MV-4-11 (cell line): Measurements from ENCODE around the gene PERP.
"Not testable (repeated sequence)": the region's sequence is repeated elsewhere in the genome, so short reads cannot be mapped to it uniquely, and the experiment has no call there.

Source experiments
- DNase-seq: peaks from one replicate; lab custom pipeline; 2025; lab: John Stamatoyannopoulos, UW

The PERP gene

DNA sequence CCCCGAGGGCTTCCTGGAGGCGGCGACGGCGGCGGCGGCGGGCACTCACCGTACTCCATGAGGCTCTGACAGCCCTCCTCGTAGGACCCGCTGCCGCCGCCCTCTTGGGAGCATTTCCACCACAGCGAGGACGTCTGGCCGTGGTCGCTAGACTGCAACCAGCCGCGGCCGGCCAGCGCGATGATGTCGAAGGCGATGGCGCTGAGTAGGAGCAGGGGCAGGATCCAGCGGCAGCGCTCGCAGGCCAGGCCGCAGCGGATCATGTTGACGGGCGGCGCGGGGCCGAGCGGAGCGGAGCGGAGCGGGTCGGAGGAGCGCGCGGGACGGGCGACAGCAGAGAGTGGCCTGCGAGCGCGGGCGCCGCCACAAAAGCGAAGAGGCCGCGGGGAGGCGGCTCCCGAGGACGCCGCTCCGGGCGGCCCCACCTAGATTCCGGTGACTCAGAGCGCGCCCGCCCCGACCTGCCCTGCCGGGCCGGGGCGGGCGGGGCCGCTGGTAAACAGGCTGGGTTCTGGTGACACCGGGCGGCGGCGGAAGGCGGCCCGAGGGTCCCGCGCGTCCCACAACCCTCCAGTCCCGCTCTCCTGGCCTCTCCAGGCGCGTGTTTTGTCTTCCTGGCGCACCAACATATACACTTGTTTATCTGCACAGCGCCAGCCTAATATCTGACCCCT, at the start of gene PERP:
TSS of gene PERP (minus strand) at position 342 of the 674 bp plus-strand sequence. CDS start at position 263, 79 bp downstream.
- DNase-seq = no peak

DNA sequence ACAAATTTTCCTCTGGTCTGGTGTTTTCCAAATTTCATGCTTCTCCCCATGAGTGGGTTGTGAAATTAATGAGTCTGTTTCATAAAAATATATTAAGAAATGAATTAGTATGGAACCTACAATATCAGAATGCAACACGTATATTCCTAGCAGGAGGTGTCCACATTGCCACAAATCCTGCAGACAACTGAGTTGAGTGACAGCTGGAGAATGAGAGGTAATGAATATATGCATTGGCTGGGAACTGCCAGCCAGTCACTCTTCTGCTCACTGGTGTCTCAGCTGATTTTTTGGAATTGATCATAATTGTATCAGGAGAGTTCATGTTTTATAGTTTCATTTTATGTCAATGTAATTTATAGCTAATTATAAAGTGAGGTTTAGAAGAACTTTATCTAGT, 48.2 kb upstream of the PERP start:
- no peak for DNase-seq

DNA sequence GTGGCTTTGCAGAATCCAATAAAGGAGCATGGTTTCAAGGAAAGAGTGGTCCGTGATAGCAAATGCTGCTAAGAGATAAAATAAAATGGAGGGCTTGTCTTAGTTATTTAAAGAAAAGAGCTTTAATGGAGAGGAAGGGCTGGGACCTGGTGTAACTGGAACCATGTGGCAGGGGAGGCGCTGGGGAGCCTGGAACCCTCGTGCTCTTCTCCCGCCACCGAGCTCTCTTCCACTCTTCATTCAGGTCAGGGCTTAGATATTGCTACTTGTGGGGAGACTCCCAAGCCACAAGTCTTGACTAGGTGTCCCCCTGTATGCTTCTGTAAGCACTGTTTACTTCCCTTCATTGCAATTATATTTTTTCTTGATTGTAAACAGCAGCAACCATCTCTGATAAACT, 39.3 kb upstream of the PERP start:
- no peak for DNase-seq

DNA sequence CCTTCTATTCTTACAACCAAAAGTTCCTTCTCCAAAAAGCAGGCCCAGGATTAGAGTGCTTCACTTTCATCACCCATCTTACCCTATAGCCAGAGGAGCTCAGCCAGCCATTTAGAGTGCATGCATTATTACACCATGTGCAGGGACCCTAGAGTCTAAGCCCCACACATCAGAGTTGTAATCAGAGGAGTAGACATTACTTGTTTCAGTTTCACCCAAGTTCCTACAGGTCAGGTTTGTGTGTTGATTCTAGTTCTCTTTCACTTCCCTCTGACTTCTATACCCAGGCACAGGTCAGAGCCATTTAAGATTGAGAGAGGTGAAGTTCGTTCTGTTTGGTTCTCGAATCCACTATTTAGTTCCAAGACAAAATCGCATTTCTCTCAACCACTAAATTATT, 38.2 kb upstream of the PERP start:
- DNase-seq = peak; percentile 62

DNA sequence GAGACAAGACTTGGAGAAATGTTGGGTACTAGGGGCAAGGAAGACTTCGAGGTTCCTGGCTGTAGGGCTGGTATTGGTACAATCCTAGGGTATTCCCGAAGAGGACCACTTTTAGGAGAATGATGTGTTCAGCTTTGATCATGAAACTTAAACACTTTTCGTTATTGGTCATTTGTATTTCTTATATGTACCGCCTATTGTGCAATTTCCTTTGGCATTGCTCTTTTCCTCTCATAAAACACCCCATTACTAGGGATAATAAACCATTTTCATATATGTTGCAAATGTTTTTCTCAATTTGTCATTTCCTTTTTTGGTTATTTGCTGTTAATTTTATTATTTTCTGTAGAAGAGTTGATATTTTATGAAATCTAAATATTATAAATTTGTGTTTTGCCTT, 35.6 kb upstream of the PERP start:
- no peak for DNase-seq

DNA sequence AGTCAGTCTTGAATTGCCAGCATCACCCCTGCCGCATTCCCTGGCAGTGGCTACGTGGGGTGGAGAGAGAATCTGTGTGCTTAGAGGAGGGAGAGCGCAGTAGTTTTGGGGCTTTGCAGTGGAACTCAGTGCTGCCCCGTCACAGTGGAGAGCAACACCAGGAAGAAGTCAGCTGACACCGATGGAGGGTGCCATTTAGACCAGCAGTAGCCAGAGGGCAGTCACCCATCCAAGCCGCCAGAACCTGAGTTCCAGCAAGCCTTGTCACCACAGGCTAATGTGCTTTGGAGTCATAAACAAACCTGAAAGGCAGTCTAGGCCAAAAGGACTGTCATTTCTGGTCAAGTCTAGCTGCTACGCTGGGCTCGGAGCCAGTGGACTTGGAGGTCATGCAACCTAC, 22.0 kb upstream of the PERP start:
- no peak for DNase-seq

DNA sequence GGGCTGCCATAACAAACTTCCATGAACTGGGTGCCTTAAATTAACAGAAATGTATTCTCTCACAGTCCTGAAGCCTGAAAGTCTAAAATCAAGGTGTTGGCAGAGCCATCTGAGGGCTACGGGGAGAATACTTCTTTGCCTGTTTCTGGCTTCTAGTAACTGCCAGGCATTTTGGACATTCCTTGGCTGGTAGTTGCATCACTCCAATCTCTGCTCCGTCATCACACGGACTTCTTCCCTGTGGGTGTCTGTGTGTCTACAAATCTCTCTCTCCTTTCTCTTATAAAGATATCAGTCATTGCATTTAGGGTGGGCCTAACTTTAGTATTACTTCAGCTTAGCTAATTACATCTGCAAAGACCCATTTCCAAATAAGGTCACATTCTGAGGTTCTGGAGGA, 20.9 kb upstream of the PERP start:
- DNase-seq = no peak

DNA sequence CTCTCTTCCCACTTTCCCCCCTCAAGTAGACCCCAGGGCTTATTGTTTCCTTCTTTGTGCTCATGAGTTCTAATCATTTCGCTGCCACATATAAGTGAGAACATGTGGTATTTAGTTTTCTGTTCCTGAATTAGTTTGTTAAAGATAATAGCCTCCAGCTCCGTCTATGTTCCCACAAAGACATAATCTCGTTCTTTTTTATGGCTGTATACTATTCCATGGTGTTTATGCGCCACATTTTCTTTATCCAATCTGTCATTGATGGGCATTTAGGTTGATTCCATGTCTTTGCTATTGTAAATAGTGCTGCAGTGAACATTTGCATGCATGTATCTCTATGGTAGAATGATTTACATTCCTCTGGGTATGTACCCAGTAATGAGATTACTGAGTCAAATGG, 16.9 kb upstream of the PERP start:
- no peak for DNase-seq

DNA sequence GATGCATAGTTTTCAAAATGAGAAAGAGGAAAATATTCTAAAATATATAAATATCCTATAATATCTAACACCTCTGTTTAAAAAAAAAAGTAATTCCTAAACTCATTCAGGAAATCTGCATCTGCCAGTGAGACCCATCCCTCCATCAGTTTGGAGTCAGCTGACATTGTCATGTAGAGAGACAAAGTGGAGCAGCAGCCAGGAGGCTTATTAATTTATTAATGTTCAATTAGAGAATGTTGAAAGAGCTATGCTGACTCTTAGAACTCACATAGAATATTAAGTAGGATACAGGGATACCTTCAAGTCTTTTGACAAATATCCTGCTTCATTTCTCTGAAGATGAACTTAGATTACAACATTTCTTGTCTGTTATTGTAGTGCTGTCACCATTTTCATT, 12.8 kb upstream of the PERP start:
- no peak for DNase-seq

DNA sequence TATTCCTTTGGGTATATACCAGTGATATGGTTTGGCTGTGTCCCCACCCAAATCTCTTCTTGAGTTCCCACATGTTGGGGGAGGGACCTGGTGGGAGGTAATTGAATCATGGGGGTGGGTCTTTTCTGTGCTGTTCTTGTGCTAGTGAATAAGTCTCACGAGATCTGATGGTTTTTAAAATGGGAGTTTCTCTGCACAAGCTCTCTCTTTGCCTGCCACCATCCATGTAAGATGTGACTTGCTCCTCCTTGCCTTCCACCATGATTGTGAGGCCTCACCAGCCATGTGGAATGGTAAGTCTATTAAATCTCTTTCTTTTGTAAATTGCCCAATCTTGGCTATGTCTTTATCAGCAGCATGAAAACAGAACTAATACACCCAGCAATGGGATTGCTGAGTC, 12.0 kb upstream of the PERP start:
- not testable (repeated sequence) for DNase-seq

DNA sequence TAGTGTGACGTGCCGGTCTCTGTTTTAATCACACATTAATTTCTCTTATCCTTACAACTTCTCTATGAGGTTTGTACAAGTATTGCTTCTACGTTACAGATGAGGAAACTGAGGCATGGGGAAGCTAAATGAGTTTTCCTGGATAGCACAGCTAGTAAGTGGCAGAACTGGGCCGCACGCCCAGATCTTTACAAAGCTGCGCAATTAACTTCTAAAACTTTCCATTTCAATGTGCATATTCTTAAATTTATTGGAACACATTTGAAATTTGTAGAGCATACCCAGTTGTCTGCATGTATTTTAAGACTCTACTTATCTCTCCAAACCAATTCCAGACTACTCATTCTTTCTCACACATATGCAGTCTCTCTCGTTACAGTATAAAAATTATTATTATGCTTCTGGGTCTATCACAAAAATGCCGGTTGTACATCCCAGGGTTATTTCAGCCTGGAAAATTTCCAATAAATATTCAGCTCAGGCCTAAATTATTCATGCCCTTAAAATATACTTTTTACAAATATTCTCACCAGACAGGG, 10.2 kb upstream of the PERP start:
- no peak for DNase-seq

DNA sequence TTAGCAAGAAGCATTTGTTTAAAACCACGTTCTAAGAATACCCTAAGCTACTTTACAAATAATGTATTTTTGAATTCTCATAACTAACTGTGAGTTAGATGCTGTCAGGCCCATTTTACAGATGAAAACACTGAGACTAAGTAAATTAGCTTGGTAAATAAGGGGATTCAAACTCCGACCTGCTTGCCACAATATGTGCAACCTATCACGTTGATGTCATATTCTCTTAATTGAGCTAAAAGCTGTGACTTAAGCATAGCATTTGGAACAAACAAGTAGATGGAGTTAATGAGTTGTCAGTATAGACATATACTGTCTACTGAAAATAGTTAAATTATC, 9.4 kb upstream of the PERP start:
- DNase-seq = no peak

DNA sequence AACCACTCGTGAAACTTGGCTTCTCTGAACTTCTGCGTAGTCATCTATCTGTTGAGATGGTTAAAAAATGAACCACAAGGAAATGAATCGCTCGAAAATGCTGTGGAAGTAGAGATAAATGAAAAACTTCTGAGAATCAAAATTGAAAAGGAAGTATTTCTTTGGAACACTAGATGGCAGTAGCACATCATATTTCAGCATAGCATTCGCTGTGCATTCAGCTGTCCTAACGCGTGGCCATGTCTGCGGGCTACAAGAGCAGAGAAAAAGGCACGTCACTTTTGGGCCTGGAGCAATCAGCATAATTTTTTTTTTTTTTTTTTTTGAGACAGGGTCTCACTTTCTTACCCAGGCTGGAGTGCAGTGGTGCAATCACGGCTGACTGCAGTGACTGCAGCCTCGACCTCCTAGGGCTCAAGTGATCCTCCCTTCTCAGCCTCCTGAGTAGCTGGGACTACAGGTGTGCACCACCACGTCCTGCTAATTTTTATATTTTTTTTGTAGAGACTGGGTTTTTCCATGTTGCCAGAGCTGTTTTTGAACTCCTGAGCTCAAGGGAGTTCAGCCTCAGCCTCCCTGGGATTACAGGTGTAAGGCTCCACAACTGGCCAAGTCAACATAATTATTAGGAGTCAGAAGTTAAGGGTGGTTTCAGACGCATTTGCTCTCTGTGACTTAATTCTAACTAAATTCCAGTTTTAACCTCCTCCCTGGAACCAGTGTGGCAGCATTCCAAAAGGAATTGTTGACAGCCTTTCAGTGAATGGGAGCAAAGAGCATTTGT, 8.8 kb upstream of the PERP start:
- DNase-seq = peak; percentile 70

DNA sequence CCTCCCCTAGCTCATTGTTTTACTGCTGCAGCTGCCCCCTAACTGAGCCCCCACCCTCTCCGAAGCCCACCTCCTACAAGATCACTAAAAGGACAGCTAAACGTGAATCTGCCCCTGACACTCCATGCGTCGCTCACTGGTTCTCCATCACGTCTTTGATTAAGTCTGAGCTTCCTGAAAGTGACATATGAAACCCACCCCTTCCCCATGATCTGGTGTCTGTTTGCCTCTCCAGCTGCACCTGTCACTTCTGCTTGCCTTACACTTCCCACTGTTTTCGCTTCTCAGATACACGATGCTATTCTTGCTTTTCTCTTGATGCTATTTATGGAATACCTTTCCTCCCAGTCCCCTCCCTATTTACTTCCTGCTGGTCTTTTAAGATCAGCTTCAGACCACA, 8.0 kb upstream of the PERP start:
- DNase-seq = no peak

DNA sequence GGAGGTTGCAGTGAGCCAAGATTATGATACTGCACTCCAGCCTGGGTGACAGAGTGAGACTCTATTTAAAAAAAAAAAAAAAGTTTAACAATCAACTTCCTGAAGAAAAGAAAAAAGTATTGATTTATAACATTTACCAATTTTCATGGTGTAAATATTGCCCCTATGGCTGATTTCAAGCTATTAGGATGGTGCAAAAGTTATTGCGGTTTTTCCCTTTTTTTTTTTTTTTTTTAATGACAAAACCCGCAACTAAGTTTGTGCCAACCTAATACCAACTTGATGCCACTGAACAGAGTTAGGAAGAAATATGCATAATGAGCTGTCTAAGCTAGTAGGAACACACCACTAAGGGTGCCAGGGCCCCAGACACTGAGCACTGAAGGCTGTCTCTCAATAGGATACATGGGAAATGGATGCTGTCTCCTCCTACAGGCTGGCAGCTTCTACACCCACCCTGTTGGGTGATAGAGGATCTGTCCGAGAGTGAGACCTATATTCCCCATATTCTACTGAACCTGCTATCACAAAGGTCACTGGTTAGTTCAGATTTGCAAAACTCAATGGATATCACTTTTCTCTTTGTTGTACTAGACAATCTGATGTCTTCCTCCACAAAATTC, 6.5 kb upstream of the PERP start:
- DNase-seq = no peak

DNA sequence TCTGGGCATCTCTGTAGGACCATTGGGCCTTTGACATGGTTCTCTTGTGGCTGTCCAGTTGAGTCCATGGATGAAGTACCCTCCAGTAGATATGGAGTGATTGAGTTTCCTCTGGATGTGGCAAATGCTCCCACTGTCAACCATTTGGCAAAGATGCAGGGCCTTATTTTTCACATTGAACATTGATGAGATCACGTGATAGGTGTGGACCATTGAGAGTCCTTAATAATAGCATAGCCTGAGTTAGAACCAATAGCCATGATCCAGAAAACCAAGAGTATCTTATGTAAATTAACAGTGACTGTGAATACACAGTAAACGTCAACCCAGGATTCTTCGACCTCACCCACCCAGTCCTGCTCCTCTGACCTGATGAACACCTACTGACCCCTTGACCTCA, 3.0 kb upstream of the PERP start:
- no peak for DNase-seq

DNA sequence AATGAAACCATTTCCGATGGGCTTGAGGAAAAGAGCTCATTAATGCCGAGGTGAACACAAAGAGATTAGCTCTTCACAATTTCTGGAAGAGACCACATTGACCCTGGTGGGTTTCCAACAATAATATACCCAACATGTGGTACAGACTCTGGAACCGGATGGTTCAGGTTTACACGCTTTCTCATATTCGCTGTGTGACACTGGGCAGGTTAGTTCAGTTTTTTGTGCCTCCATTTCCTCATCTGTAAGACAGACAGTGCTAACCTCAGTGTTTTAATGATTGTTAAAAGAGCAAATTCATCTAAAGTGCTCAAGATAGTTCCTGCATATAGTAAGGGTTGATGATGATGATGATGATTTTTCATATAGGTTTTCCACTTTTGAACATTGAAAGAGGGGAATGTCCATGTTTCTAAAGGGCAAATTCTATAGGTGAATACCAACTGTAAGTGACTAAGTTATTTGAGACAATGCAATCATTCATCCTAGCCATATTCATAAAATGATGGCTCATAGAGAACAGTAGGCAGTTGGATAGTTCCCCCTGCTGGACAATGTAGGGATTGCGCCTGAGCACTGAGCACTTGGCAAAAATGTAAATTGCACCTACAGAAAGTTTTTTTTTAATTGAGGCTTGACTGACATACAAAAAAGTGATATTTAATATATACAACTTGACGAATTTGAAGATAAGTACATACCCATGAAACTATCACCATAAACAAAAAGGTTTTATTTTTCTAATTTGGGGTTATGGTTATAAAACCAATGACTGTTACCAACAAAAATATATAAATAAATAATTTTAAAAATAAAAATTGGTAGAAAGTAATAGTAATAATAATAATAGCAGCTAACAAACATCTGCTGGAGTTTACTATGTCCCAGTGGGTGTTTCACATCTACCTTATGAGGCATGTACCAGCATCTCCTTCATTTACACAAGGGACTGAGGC, 2.1 kb upstream of the PERP start:
- peak; percentile 43 for DNase-seq

DNA sequence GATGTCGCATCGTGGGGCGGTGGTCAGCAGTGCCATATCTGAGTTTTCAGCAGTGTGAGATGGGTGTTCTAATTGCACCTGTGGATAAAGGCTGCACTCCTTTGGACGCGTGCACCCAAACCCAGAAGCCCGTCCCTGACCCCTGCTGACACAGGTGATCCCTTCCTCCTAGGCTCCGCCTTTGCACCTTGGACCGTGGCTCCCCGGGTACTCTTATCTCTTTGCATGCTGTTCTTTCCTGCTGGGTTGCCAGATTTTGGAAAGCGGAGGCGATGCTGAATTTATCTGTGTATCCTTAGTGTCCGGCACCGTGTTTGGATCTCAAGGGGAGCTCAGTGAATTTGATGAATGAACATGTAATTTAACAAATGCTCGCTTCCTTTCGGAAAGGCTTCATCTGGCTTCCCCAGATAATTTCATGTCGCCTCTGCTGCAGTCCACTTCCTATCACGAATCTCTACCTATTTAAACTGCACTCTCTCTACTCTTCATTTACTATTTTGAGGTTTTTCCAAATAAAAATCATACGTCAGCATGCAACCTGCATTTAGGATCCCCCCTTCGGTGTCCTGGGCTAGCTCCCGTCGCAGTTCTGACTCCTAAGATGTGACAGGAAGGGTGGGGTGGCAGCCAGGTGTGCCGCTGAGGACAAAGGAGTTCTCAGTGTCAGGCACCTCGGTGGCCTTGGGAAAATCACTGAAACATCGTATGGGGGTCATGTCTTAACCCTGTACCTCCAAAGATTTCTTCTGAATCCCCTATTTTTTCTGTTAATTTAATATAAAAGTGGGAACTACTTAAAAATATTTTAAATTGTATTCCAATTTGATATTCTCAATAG, 753 bp upstream of the PERP start:
- no peak for DNase-seq

DNA sequence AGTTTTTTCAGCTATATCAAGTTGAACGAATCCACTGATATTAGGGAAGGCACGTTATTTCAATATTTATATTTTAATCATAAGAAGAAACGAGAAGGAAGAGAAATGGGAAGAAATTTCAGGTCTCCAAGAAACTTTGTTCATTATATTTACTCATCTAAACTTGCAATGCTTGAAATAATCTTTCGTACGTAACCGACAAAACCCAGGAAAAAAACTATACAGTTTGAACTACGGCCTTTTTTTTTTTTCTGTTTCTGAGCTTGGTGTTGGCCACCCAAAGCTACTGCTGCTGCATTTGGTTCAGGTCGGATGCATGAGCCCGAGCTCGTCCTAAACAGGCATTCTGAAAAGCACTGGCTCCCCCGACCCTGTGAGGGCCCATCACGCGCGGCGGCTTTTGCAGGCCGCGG, 548 bp downstream of the PERP start:
- DNase-seq = no peak

DNA sequence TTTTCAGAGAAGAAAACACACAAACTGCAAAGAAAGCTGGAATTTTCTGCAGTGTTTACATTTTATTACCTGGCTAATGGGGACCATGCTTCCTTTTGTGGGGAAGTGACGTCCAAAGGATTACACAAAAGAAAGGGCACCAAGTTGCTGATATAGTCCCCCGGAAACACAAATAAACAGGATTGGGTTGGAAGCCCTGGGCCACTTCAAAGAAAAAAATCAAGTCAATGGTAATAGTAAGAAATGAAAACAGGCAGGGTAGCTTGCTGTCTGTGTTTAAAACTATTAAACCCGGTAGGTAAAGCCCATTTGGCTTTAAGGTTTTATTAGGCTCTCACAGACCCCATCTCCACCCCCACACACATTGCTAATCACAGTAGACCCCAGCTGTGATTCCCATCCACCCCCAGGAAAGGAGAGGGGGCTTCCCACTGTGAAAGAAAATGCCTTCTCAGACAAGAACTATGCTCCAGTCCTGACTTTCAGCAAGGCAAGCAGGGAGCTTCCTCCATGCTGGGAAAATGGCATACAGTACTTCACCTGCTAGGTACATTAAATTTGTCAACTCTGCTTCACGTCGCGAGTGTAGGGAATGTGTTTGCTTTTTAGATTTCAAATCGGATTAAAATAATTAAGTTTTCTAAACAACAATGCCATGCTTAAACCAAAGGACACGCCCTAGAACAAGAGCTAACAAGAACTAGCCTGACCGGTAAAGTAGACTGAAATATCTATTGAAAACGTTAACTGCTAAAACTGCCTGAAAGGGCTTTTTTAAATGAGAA, 1.1 kb downstream of the PERP start:
- no peak for DNase-seq
